GM04504 (cell line): ENCODE measurements around the gene BSN.

Experiments used
- DNase-seq: peaks from one replicate; pipeline ENCODE4 v3.0.0-alpha.2; 2012; ENCODE audit warnings: low read depth

The BSN gene

DNA sequence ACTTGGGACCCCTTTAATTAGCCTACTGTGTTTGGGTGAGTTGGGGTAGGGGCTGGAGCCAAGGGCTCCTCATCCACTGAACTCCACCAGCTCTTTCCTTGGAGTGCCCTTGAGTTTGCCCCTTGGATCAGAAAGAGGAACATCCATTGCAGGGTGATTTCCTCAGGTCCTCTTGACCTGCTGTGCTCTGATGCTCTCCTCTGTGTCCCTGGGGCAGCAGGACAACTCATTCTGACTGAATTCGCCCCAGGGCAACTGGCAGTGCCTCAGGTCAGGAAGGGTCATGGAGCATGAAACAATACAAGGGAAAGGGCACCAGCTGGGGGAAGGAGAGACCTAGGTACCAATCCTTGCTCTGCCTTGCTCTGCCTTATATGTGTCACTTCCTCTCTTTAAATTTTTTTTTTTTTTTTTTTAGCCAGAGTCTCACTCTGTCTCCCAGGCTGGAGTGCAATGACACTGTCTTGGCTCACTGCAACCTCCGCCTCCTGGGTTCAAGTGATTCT, 47.8 kb downstream of the BSN start:
- DNase-seq, result no peak

DNA sequence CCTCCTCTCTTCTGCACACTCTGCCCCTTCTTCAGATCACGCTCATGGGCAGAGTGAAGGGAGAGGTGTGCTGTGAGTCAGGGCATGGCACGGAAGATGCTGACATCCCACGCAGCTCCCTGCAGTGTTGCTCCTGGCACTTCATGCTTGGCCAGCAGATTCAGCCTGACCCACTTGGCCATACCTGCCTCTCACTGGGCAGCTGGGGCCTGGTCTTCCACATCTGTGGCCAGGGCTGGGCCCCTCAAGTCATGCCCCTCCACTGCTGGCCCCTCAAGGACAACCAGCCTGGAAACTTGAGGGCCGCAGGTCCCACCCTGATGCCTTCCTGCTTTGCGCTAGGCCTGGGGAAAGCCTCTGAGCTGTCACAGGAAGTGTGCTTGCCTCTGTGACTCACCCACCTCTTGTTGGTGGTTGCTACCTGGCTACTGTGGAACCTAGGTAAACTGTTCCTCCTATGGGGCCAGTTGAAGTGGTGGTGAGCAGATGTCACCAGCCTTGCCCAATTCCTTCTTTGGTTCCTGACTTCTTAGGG, 48.7 kb downstream of the BSN start:
- no peak for DNase-seq

DNA sequence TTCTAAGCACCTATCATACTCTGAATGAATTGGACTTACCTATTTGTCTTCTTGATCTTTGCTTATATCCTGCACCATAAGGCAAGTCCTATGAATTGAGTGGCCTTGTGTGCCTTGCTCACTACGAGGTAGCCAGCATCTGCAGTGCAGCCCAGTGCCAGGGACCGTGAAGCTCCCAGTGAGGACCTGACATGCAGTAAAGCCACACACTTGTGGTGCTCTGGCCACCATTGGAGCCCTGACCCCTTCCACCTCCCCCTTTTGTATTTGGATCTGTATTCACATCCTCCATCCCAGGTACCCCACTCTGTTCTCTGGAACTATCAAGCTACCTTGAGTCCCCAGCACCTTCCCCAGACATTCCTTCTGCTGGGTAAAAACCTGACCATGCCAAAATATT, 52.1 kb downstream of the BSN start:
- DNase-seq, result no peak

DNA sequence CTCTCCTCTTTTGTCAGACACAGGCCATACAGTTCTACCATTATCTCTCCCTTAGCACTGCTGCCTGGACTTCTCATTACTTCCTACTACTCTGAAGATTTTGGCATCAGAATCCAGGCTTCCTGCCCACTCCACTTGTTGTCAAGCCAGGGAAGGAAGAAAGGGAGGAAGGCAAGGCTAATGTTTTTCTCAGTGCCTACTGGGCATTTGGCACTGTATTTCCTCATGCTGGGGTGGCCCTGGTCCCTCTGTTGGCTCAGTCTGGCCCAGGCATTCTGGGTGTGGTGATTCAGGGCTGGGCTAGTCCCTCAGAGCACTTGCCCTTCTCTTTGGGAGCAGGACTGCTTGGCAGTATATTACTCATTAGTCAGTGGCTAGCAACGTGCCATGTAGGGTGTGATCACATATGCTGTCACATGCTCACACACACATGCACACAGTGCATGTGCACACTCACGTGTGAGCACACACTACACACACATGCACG, 52.9 kb downstream of the BSN start:
- DNase-seq, result no peak

DNA sequence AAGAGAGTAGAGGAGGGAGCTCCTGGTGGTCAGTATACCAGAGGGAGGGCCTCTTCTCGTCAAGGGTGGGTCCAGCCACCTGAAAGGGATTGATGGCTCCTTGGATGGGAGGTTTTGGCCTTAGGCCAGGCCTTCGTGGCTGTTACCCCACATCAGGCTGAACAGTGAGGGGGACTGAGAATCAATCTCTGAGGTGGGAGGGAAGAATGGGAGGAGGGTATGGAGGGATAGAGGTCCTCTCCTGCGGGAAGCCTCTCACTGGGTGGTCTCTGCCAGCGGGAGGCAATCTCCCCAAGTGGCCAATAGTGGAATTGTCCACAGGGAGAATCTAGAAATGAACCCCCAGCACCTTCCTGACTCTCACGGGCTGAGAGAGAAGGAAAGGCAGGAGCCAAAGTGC, 53.5 kb downstream of the BSN start:
- DNase-seq, result no peak

DNA sequence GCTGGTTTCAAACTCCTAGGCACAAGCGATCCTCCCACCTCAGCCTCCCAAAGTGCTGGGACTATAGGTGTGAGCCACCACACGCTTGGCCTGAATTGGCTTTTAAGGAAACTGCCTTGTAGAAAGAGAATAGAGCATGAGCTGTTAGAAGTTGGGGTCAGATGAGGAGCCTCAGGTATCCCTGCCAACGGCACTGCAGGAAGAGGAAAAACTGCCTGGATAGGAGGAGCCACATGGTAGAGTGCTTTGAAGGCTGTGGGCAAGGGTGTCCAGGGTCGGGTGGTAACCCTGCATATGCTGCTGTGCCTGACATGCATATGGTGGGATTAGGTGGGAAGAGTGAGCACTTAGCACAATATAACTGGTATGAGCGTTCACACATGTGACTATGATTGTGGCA, 55.0 kb downstream of the BSN start:
- DNase-seq, result no peak

DNA sequence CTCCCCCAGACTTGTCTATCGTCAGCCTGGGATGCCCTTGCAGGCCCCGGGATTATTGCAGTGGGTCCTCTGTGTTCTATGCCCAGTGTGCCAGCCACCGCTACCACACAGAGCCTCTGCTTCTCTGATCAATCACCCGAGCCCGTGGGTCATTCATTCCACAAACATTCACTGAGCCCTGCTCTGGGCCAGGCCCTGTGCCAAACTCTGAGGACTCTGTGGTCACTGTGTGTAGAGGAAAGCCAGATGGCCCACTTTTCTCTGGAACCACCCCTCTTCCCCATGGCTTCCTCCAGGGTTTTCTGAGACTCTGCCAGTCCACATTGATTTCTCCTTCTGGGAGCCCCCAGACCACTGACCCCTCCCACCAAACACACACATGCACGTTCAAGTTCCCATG, 55.5 kb downstream of the BSN start:
- no peak for DNase-seq

DNA sequence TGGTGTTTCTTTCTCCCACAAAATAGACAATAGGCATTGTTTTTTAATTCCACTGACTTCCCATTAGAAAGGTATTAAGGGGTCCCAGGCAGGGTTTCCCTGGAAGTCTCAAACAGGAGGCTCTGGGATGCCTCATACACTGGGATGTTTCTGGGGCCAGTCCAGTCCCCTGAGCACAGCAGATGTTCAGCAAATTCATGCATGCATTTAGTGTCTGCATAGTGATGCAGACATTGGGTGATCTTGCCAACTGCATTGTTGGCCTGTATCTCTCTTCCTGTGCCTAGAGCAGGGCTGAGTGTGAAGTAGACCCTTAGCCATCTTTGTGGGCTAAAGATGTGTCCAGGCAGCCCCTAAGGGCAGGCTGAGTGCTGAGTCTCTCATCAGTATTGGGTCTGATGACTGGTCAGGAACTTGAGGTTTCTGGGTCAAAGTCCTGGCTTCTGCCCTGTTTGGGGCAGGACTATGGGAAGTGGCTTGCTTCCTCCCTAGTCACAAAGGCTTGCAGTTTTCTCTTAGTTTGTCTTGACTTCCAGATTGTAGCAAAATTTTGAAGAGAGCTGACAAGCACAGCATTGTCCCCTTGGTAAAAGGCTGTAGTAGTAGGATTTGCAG, 56.5 kb downstream of the BSN start:
- no peak for DNase-seq

DNA sequence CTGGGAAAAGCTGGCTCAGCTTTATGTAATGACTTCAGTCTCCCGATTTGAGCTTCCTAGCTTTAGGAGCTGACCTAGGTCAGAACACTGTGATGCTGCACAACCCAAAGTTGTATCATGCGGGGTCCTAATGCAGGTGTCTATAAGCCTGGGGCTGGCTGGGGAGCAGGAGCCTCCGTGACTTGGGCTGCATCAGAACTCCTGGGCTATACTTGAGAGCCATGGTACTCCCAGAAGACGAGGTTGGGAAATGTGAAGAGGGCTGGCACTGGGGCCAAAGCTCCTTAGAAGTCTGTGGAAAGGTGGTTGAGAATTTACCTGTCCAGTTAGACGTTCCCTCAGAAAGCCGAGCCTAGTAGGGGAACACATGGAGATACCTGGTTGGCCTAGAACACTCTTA, 57.0 kb downstream of the BSN start:
- no peak for DNase-seq

DNA sequence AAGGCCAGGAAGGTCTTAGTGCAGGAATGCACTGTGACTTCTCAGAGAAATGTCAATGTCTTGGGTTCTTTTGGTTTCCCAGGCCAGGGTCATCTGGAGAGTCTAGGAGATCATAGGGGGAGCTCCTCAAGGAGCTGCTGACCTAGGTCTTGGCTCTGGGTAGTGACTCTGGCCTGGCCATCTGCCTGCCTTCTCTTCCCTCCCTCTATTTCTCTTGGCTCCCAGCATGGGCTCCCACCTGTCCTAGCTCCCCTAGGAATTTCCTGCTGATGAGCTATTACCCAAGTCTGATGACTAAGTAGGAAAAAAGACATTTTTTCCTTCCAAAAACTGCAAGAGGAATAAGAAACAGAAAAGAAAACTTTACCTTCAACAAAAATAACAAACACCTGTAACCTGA, 57.4 kb downstream of the BSN start:
- DNase-seq, result no peak

DNA sequence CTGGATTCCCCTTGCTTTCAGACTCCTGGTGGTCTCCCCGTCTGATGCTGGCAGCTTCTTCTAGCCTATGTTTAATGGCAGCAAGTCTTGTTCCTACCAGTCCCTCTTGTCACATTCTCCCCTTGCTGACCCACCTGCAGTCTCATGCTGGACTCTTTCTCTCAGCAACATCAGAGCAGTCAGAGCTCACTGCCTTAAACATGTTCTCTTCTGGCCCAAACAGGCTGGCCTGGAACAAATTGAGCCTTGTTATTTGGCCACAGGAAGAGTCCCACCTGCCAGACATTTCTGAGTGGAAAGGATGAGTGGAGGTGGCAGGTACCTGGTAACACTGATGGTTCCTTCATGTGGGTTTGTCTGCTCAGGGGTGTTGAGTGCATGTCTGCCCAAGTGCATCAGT, 60.7 kb downstream of the BSN start:
- DNase-seq, result no peak

DNA sequence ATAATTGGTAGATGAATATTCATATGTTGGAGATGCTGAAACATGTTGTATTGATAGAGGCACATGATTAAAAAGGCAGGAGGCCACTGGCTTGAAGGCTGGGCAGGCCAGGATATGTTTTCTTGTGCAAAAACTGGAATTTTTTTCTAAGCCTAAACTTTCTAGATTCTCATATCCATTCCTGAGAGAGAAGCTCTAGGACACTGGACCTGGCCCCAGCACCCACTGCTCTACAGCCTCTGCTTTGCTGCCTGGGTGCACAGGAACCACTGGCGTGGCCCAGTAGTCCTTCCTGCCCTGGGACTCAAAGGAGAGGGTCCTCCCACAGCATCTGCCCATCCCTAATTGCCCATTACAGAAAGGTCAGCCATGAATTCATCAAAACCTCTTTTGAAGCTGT, 61.8 kb downstream of the BSN start:
- DNase-seq, result no peak

DNA sequence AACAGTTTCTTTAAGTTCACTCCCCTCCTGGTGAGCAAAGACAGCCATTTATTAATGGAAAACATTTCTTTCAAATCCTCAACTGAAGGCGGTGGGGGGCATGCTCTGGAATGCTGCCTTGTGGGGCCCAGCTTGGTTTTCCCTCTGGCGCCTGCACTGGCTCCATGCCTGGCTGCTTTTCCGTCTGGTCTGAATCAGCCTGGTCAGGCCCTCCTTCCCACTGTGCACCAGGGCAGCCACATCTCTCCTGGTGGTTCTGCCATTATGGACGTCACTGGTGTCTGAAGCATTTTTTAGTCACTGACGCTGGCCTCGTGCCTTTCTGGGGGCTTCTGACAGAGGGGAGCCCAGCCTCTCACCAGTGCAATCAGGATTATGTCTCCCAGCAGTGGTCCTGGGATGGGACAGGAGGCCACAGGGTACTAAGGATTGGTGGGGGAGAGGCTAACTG, 62.2 kb downstream of the BSN start:
- no peak for DNase-seq

DNA sequence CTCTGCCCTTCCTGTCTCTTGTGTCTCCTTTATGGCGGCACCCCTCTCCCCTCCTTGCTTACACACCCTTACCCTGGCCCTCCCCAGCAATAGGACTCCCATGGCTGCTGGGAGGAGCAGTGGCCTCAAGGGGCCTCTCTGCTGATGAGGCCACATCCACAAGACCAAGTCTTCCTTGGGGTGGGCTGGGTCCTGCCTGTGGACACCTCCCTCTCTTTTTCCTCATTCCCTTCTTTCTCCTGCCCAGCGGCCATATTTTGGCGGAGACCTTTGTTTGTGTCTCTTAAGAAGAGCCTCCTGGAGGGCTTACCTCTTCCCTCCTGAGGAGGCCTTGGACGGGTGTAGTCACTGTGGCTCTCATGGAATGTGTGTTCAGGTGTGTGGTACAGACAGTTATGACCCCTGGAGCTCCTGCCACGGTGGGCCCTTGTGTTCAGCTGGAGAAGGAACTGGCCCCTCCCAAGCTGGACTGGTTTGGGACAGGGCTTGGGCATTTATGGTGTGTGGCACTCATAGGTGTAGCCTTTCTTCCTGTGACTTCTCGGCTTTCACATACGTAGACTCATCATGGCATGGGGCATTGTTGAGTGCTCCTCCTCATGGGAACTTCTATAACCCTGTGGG, 63.2 kb downstream of the BSN start:
- no peak for DNase-seq

DNA sequence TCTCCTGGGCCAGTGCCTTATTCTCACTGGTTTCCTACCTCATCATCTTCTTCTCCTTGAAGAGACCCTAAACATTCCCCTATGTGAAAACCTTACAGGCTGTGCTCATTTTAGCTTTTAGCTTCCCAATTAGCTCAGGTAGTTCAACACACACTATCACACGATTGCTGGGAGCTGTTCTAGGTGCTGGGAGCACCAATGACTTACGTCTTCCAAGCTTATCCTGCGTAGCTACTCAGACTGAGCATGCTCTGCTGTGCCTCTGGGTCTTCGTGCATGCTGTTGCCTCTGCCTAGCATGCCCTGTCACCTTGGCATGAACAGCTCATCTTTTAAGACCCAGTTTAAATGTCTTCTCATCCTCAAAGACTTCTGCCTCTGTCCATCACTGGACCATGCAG, 64.1 kb downstream of the BSN start:
- DNase-seq, result no peak

DNA sequence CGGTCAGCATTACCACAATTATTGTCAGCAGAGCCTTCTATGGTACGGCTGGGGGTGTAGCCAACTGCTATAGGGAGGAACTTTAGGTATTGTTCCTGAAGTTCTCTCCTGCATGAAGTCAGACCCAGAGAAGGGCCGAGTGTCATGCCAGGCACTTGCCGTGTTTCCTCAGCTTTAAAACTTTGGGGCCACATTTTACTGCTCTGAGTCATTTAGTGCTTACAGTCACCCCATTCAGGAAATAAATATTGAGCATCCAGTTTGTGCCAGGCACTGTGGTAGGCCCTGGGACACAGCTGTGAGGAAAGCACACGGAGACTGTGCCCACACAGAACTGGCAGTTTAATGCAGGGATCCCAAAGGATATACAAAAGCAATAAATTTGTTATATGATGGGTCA, 65.4 kb downstream of the BSN start:
- DNase-seq, result no peak

DNA sequence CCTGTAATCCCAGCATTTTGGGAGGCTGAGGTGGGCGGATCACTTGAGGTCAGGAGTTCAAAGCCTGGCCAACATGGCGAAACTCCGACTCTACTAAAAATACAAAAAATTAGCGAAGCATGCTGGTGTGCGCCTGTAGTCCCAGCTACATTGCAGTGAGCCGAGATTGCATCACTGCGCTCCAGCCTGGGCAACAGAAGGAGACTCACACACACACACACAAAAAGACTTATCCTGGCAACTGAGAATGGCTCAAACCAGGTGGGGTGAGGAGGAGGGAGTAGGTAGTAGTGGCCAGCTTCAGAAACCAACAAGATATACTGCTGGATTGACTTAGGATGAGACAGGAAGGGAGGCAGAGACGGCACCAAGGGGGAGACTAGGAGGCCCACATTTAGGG, 66.5 kb downstream of the BSN start:
- no peak for DNase-seq

DNA sequence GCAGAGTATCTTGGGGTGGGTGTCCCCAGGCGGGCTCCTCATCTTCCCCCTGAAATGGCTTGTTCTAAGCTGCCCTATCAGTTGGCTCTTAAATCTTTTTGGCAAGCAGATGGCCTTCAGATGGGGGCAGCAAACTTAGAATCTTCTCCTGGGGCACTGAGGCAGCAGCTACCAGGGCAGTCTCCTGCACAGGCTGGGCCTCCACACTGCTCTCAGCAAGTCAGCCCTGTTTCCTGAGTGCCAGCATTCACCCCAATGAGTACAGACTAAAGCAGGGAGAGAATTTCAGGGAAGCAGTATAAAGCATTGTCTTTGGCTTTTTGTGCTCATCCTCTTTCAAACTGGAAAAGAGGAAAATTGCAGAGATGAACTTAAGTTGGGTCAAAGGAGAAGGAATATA, 68.8 kb downstream of the BSN start:
- no peak for DNase-seq

DNA sequence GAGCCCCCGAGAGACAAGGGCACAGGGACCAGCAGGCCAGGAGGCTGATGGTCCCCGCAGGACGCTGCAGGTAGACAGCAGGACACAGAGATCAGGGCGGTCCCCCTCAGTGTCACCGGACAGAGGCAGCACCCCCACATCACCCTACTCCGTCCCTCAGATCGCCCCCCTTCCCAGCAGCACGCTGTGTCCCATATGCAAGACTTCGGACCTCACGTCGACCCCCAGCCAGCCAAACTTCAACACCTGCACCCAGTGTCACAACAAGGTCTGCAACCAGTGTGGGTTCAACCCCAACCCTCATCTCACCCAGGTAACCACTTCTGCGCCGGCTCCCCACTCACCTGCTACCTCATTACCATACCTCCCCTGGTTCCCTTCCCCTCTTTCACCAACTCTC, 70.8 kb downstream of the BSN start:
- DNase-seq, result no peak

DNA sequence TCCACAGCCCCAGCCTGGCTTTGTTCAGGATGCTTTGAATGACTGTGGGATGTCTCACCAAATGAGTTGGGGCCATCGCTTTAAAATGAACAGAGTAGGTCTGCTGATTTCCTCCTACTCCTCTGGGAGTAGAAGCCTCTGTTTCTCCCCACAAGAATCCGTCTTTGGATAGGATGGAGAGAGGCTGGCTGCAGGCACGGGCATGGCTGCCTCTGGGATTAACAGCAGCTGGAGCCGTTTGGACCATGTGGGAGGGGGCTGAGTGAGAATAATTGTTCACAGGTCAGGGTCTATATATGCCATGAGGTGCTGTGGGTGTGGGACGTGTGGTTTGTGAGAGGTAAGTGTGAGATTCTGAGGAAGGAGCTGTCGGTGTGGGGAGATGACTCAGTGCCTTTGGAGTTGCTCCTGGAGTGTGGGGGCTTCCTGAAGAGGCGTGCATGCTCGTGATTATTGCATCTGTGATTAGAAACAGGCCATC, 71.9 kb downstream of the BSN start:
- no peak for DNase-seq

DNA sequence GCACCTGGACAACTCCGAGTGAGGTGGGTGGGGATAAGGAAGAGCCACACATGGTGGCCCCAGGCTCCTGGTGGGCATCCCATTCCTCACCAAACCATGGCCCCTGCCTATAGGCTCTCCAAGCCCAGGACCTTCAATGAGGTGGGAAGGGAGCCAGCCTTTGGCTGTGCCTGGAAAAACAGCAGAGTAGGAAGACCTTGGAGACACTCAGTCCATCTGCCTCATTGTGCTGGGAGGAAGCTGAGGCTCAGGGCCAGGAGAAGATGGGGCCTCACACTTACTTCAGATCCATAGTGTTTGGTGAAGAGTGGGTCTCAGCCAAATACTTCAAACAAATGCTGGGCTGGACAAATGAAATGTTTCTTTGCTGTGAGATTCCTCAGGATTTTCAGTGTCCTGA, 72.5 kb downstream of the BSN start:
- DNase-seq, result no peak

DNA sequence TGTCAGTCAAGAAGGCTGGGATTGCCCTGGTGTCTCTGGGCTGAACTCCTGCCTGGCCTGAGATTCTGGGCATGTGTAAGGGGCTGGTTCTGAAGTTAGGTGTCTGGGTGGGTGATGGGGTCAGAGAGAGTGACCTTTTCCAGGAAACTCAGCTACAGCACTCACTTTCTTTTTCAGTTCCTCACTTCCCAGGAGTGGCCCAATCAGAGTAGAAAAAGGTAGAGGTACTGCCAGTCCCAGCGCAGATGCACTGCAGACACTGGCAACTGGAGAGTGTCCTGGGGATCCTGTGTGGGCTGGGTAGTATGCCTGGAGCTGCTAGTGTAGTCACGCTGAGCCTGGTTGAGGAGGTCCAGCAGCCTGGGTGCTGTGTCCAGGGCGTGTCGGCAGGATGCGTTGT, 73.4 kb downstream of the BSN start:
- DNase-seq, result no peak

DNA sequence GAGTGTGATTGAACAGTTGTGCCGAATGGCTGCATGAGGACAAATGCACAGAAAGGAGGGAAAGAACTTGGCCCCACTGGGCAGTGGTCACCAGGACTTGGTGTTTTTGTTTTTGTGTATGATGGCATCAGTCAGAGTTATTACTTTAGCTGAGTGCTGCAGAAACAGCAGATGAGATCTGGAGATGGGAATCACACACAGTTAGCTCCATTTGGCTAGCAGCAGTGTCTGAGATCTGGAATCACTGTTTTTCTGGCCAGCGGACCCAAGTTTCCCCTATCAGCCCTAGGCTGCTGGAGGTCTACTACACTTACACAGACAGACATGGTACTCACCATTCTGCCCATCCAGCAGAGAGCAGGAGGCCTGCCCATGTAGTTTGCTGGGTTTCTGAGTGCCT, 74.0 kb downstream of the BSN start:
- DNase-seq, result no peak

DNA sequence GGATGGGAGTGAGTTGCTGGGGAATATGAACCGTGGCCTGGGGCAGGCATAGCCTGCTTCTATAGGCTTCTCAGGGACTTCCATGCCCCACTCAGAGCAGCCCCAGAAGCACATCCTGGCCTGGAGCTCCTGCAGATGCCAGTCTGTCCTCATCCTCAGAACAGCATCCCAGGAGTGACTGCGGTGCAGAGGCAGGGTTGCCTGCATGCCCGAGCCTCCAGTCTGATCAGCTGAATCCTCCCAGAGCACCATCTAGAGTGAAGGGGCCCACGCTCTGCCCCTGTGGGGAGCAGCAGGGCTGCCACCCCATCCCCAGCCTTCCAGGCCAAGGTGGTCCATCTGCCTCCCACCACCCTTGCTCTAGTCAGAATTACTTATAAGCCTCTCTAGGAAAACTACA, 75.2 kb downstream of the BSN start:
- no peak for DNase-seq
